ENCODE data around the gene RREB1.
A peak's percentile ranks its signal among the peaks of the same experiment; 100 is the strongest.

The RREB1 gene

GRCh38 chr6:7184502-7184901 lies 76.7 kb downstream of the RREB1 start:
- no peak for TF ChIP-seq GABPA (IDR thresholded peaks at IDR 0.05; ENCODE audit: low read depth)
- no peak for TF ChIP-seq REST (IDR thresholded peaks at IDR 0.05; ENCODE audit: insufficient replicate concordance, low read depth)
- TF ChIP-seq SPI1 (IDR thresholded peaks at IDR 0.05; ENCODE audit: borderline replicate concordance, low read depth) = no peak
- TF ChIP-seq POLR2AphosphoS5 (IDR thresholded peaks at IDR 0.05; ENCODE audit: low read depth) = no peak
- TF ChIP-seq, protein P1, sequence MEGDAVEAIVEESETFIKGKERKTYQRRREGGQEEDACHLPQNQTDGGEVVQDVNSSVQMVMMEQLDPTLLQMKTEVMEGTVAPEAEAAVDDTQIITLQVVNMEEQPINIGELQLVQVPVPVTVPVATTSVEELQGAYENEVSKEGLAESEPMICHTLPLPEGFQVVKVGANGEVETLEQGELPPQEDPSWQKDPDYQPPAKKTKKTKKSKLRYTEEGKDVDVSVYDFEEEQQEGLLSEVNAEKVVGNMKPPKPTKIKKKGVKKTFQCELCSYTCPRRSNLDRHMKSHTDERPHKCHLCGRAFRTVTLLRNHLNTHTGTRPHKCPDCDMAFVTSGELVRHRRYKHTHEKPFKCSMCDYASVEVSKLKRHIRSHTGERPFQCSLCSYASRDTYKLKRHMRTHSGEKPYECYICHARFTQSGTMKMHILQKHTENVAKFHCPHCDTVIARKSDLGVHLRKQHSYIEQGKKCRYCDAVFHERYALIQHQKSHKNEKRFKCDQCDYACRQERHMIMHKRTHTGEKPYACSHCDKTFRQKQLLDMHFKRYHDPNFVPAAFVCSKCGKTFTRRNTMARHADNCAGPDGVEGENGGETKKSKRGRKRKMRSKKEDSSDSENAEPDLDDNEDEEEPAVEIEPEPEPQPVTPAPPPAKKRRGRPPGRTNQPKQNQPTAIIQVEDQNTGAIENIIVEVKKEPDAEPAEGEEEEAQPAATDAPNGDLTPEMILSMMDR (IDR thresholded peaks at IDR 0.05; ENCODE audit: insufficient read depth, low read length) = no peak
- no peak for DNase-seq (ENCODE audit: low read depth in 1 of 2, low spot score in 1 of 2)
- Histone ChIP-seq H3K27ac (replicated peaks) (no peak overlapping the region), H3K27me3 (ENCODE audit: insufficient read depth, poor library complexity, severe bottlenecking) (no peaks in the 10 kb centered on the region), H3K4me3 (replicated peaks; ENCODE audit: insufficient read depth, low read length) (no peak overlapping the region)

- TF ChIP-seq POLR2AphosphoS5 (IDR thresholded peaks at IDR 0.05; ENCODE audit: low read depth) (no peak), SPI1 (IDR thresholded peaks at IDR 0.05; ENCODE audit: borderline replicate concordance, low read depth) (no peak), GABPA (IDR thresholded peaks at IDR 0.05; ENCODE audit: low read depth) (no peak), REST (IDR thresholded peaks at IDR 0.05; ENCODE audit: insufficient replicate concordance, low read depth) (no peak)
- TF ChIP-seq, protein P1 (IDR thresholded peaks at IDR 0.05; ENCODE audit: insufficient read depth, low read length) = no peak
- no peak overlapping the region for H3K27ac ChIP-seq (replicated peaks)
- no peak for DNase-seq (ENCODE audit: low read depth in 1 of 2, low spot score in 1 of 2)
- no peak overlapping the region for H3K4me3 ChIP-seq (replicated peaks; ENCODE audit: insufficient read depth, low read length)
- no peaks in the 10 kb centered on the region for H3K27me3 ChIP-seq (ENCODE audit: insufficient read depth, poor library complexity, severe bottlenecking)
Observed at GRCh38 chr6:7185561-7185960, 77.8 kb downstream of the RREB1 start.

GRCh38 chr6:7188492-7188891 lies 80.7 kb downstream of the RREB1 start:
- H3K27ac ChIP-seq (replicated peaks) = no peak overlapping the region
- no peaks in the 10 kb centered on the region for H3K27me3 ChIP-seq (ENCODE audit: insufficient read depth, poor library complexity, severe bottlenecking)
- no peak overlapping the region for H3K4me3 ChIP-seq (replicated peaks; ENCODE audit: insufficient read depth, low read length)
- peak in 1 of 2 experiments; percentile 67 for DNase-seq (ENCODE audit: low read depth in 1 of 2, low spot score in 1 of 2)
- TF ChIP-seq POLR2AphosphoS5 (IDR thresholded peaks at IDR 0.05; ENCODE audit: low read depth) (no peak), REST (IDR thresholded peaks at IDR 0.05; ENCODE audit: insufficient replicate concordance, low read depth) (no peak), SPI1 (IDR thresholded peaks at IDR 0.05; ENCODE audit: borderline replicate concordance, low read depth) (no peak), GABPA (IDR thresholded peaks at IDR 0.05; ENCODE audit: low read depth) (no peak)
- TF ChIP-seq, protein P1 (IDR thresholded peaks at IDR 0.05; ENCODE audit: insufficient read depth, low read length) = no peak
